MCF 10A (cell line): Measurements from ENCODE around the gene KLHL25. TPM values are rescaled to one million over a fixed set of nuclear protein-coding genes. Genes with fewer than 3 reads are reported as not detected.

Experiments used
- BruUV-seq: library from RNA; stranded (reverse); fragments of 400-500 nt; replicated peaks from 2 replicates; lab custom pipeline; 2021; lab: Mats Ljungman, UMichigan
- CTCF ChIA-PET: fragments of 300-600 bp; sonication (Branson Sonifier 250); formaldehyde crosslinking; extraction: SDS; loops from one replicate; lab custom pipeline; 2021; ENCODE audit warnings: antibody characterized with exemption, inconsistent platforms; lab: Yijun Ruan, JAX
- POLR2A ChIA-PET: fragments of 300-600, 350-650 bp; sonication (Branson Sonifier 250); formaldehyde crosslinking; extraction: SDS; loops from one replicate; lab custom pipeline; 2020; ENCODE audit warnings: antibody characterized with exemption, inconsistent platforms; lab: Yijun Ruan, JAX
- DNase-seq: peaks from one replicate; pipeline ENCODE4 v3.0.0-alpha.2; 2018; ENCODE audit not compliant: unreplicated experiment
- H3K27ac Mint-ChIP-seq: one replicate; pipeline ENCODE4 v1.8.0; 2022; ENCODE audit warnings: mild to moderate bottlenecking, low read depth, mixed read lengths; ENCODE audit not compliant: unreplicated experiment
- H3K27me3 Mint-ChIP-seq: one replicate; pipeline ENCODE4 v1.8.0; 2022; ENCODE audit warnings: mixed read lengths; ENCODE audit not compliant: insufficient read depth, unreplicated experiment
- H3K36me3 Mint-ChIP-seq: one replicate; pipeline ENCODE4 v1.8.0; 2022; ENCODE audit warnings: mild to moderate bottlenecking, moderate library complexity, mixed read lengths; ENCODE audit not compliant: insufficient read depth, unreplicated experiment
- H3K4me1 Mint-ChIP-seq: one replicate; pipeline ENCODE4 v1.8.0; 2022; ENCODE audit warnings: mixed read lengths; ENCODE audit not compliant: insufficient read depth, unreplicated experiment
- H3K4me3 Mint-ChIP-seq: one replicate; pipeline ENCODE4 v1.8.0; 2022; ENCODE audit warnings: mild to moderate bottlenecking, moderate library complexity, mixed read lengths; ENCODE audit not compliant: unreplicated experiment
- H3K9me3 Mint-ChIP-seq: one replicate; pipeline ENCODE4 v1.8.0; 2022; ENCODE audit warnings: mixed read lengths; ENCODE audit not compliant: unreplicated experiment
- intact Hi-C: fragments of 100-400 bp; cut with micrococcal nuclease; formaldehyde crosslinking; loops from 2 replicates; pipeline ENCODE4 v1.14.1; 2022
- total RNA-seq: library from RNA; stranded (reverse); gene quantifications from 2 replicates; pipeline ENCODE4 v1.2.3, GENCODE V29; 2022
- TF ChIP-seq, protein P1 (sequence below): fragments of 200-600 bp; IDR thresholded peaks from one replicate; pipeline ENCODE4 v1.8.0; 2022; ENCODE audit warnings: antibody characterized with exemption, mild to moderate bottlenecking; ENCODE audit not compliant: unreplicated experiment

Gene KLHL25
- total RNA-seq, 1 experiment from 2014 or later, result 3.1 TPM

DNA sequence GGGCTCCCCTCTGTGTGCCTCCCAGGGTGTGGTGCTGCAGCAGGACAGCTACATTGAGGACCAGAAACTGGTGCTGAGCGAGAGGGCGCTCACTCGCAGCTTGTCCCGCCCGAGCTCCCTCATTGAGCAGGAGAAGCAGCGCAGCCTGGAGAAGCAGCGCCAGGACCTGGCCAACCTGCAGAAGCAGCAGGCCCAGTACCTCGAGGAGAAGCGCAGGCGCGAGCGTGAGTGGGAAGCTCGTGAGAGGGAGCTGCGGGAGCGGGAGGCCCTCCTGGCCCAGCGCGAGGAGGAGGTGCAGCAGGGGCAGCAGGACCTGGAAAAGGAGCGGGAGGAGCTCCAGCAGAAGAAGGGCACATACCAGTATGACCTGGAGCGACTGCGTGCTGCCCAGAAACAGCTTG lies 53.7 kb downstream of the KLHL25 start:
- ChIA-PET CTCF (interaction anchor here (0.6 to 3.5 kb wide), 4 partner anchors 10 to 410 kb away, joined by 3 to 12 read pairs (median 4); no protein-coding TSS in a partner anchor), POLR2A (interaction anchor here (1.4 kb wide), 1 partner anchor 12 kb away, joined by 5 read pairs; no protein-coding TSS in a partner anchor)
- H3K27me3 Mint-ChIP-seq, result no peaks in the 10 kb centered on the region
- no peaks in the 10 kb centered on the region for H3K9me3 Mint-ChIP-seq
- H3K36me3 Mint-ChIP-seq, result peaks cover 93% of the 10 kb centered on the region
- no peak overlapping the region for H3K4me3 Mint-ChIP-seq
- H3K27ac Mint-ChIP-seq, result no peak overlapping the region
- no peak for DNase-seq
- no peaks in the 10 kb centered on the region for H3K4me1 Mint-ChIP-seq
- intact Hi-C loops, result no loop called here
- TF ChIP-seq, protein P1, sequence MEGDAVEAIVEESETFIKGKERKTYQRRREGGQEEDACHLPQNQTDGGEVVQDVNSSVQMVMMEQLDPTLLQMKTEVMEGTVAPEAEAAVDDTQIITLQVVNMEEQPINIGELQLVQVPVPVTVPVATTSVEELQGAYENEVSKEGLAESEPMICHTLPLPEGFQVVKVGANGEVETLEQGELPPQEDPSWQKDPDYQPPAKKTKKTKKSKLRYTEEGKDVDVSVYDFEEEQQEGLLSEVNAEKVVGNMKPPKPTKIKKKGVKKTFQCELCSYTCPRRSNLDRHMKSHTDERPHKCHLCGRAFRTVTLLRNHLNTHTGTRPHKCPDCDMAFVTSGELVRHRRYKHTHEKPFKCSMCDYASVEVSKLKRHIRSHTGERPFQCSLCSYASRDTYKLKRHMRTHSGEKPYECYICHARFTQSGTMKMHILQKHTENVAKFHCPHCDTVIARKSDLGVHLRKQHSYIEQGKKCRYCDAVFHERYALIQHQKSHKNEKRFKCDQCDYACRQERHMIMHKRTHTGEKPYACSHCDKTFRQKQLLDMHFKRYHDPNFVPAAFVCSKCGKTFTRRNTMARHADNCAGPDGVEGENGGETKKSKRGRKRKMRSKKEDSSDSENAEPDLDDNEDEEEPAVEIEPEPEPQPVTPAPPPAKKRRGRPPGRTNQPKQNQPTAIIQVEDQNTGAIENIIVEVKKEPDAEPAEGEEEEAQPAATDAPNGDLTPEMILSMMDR, result no peak
- BruUV-seq, result no TSS peak

DNA sequence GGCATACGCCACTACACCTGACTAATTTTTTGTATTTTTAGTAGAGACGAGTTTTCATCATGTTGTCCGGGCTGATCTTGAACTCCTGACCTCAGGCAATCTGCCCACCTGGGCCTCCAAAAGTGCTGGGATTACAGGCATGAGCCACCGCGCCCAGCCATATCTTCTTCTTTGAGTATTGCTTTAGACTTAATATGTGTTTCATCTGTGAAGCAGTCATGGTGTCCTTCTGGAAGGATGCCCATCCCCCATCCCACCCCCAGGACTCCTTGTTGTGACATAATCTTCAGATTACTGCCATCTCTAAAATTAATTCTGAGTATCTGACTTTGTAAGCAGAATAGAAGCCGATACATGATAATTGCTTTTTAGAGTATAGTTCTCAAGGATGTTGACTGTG lies 57.7 kb downstream of the KLHL25 start:
- CTCF ChIA-PET, result no interaction called here
- BruUV-seq, result no TSS peak
- intact Hi-C loops, result no loop called here
- Mint-ChIP-seq H3K4me1 (no peaks in the 10 kb centered on the region), H3K4me3 (no peak overlapping the region), H3K27ac (no peak overlapping the region), H3K36me3 (peaks cover 92% of the 10 kb centered on the region), H3K9me3 (peaks cover 20% of the 10 kb centered on the region), H3K27me3 (no peaks in the 10 kb centered on the region)
- POLR2A ChIA-PET, result interaction anchor here (0.7 kb wide), 1 partner anchor 762 kb away, joined by 3 read pairs; no protein-coding TSS in a partner anchor
- TF ChIP-seq, protein P1, result no peak
- no peak for DNase-seq

DNA sequence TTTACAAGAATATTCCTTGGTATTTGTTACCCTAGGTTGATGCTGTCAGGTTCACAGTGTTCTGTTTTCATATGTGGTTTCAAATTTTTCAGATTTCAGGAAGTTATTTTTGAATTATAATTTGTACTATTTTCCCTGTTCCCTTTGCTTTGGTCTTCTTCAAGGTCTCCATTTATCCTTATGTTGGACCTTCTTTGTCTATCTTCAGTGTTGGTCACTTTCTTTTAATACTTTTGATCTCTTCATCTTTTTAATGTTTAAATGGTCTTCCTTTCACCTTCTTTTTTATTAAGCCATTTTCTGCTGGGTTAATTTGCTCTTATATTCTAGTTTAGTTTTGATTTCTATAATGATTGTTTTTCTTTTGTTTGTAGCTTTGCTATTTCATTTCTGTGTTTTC lies 61.3 kb downstream of the KLHL25 start:
- peaks cover 4% of the 10 kb centered on the region for H3K4me1 Mint-ChIP-seq
- H3K27me3 Mint-ChIP-seq, result no peaks in the 10 kb centered on the region
- peaks cover 20% of the 10 kb centered on the region for H3K9me3 Mint-ChIP-seq
- TF ChIP-seq, protein P1, result no peak
- no peak overlapping the region for H3K4me3 Mint-ChIP-seq
- intact Hi-C loops, result no loop called here
- POLR2A ChIA-PET, result no interaction called here
- BruUV-seq, result no TSS peak
- H3K36me3 Mint-ChIP-seq, result peaks cover 95% of the 10 kb centered on the region
- no peak for DNase-seq
- CTCF ChIA-PET, result interaction anchor here (0.6 to 8.9 kb wide), 2 partner anchors 63 to 106 kb away, joined by 3 to 128 read pairs; no protein-coding TSS in a partner anchor
- no peak overlapping the region for H3K27ac Mint-ChIP-seq

DNA sequence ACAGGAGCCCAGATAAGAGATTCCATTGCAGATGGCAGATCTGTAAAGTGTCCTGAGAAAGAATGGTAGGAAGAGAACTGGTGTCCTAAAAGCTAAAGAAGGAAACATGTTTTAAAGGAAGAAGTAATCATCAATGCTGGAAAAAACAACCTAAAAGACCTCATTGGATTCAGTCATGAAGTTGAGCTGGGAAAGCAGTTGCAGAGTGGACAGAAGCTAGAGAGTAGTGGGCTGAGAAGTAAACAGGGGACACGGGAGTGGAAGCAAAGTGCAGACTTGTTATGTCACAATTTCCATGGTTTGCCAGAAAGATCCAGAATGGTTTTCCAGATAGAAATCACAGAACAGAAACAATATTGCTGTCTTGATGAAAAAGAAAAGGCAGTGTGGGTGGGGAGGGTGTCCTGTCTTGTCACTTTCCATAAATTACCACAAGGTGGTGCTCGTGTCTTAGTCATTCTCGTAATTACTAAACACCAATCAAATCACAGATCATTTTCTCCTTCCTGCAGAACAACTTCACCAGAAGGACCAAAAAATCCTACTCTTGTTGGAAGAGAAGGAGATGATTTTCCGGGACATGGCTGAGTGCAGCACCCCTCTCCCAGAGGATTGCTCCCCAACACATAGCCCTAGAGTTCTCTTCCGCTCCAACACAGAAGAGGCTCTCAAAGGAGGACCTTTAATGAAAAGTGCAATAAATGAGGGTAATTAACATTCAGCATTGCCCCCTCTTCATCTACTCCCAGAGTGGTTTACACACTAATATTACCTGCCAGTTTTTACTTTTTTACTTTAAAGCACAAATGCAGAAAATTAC lies 64.5 kb downstream of the KLHL25 start:
- H3K27me3 Mint-ChIP-seq, result no peaks in the 10 kb centered on the region
- TF ChIP-seq, protein P1, result peak; percentile 72
- POLR2A ChIA-PET, result no interaction called here
- H3K27ac Mint-ChIP-seq, result no peak overlapping the region
- H3K36me3 Mint-ChIP-seq, result peaks cover 96% of the 10 kb centered on the region
- H3K4me1 Mint-ChIP-seq, result peaks cover 26% of the 10 kb centered on the region
- CTCF ChIA-PET, result interaction anchor here (0.6 to 8.9 kb wide), 31 partner anchors 8 to 1638 kb away, joined by 3 to 128 read pairs (median 4); no protein-coding TSS in a partner anchor
- H3K4me3 Mint-ChIP-seq, result no peak overlapping the region
- peaks cover 20% of the 10 kb centered on the region for H3K9me3 Mint-ChIP-seq
- intact Hi-C loops, result loop anchor here (1.0 to 2.0 kb wide), 3 partner anchors 64 to 110 kb away; partner anchors contain the start of gene KLHL25
- DNase-seq, result peak; percentile 75
- no TSS peak for BruUV-seq
